H1 (cell line): ENCODE data around the gene RMND5A. TPM values are rescaled to one million over a fixed set of nuclear protein-coding genes. Genes with fewer than 3 reads are reported as not detected.

Source experiments
- CTCF ChIA-PET: fragments of 300-600 bp; sonication (Branson Sonifier 250); formaldehyde crosslinking; loops from one replicate; lab custom pipeline; 2021; ENCODE audit not compliant: partially characterized antibody; lab: Charles Lee
- POLR2A ChIA-PET: fragments of 300-600 bp; sonication (Branson Sonifier 250); formaldehyde crosslinking; loops from one replicate; lab custom pipeline; 2021; ENCODE audit warnings: inconsistent platforms; ENCODE audit not compliant: partially characterized antibody; lab: Charles Lee
- DNase-seq, 2 experiments: peaks; one replicate each; pipeline versions ENCODE4 v3.0.0 to v3.0.0-alpha.2; 2010 to 2022; ENCODE audit warnings: low spot score in 2 of 2, low read depth in 1 of 2, mixed read lengths in 1 of 2
- FAIRE-seq: peaks from 2 replicates; lab custom pipeline; 2011; peaks lifted over from hg19 to GRCh38; lab: Jason Lieb, UNC
- H2AFZ ChIP-seq: 2 replicates; pipeline ENCODE4 v1.8.1; 2012; ENCODE audit warnings: low read length, inconsistent platforms
- H2AK5ac ChIP-seq: 2 replicates; pipeline ENCODE4 v1.6.1; 2013; ENCODE audit warnings: low read depth, low read length
- H2BK120ac ChIP-seq: replicated peaks from 2 replicates; pipeline ENCODE3; 2013; ENCODE audit warnings: low read depth, low read length, inconsistent platforms
- H2BK12ac ChIP-seq: 2 replicates; pipeline ENCODE4 v1.6.1; 2013; ENCODE audit warnings: low read depth, low read length
- H2BK15ac ChIP-seq: 2 replicates; pipeline ENCODE4 v1.6.1; 2013; ENCODE audit warnings: low read length
- H2BK20ac ChIP-seq: 2 replicates; pipeline ENCODE4 v1.6.1; 2013; ENCODE audit warnings: low read length
- H2BK5ac ChIP-seq: 2 replicates; pipeline ENCODE4 v1.6.1; 2013; ENCODE audit warnings: low read depth, low read length
- H3K14ac ChIP-seq: 2 replicates; pipeline ENCODE4 v1.6.1; 2013; ENCODE audit warnings: inconsistent platforms; ENCODE audit not compliant: insufficient read length
- H3K18ac ChIP-seq: 2 replicates; pipeline ENCODE4 v1.6.1; 2013; ENCODE audit warnings: low read length; ENCODE audit errors: extremely low read depth
- H3K23ac ChIP-seq: 2 replicates; pipeline ENCODE4 v1.6.1; 2013; ENCODE audit warnings: inconsistent platforms; ENCODE audit not compliant: insufficient read length
- H3K23me2 ChIP-seq: 2 replicates; pipeline ENCODE4 v1.6.1; 2013; ENCODE audit warnings: low read depth, low read length
- H3K27ac ChIP-seq: 2 replicates; pipeline ENCODE4 v1.6.1; 2011; ENCODE audit warnings: low read depth, low read length, inconsistent platforms
- H3K27me3 ChIP-seq, 4 experiments: replicated peaks in 1 of 4; 1 replicate in 1 of 4; 2 replicates in 3 of 4; pipeline versions ENCODE4 v1.6.1 to v1.8.1; 2011 to 2013; ENCODE audit warnings: low read length in 3 of 4, mild to moderate bottlenecking in 3 of 4, inconsistent platforms in 2 of 4, mixed read lengths in 2 of 4, moderate library complexity in 1 of 4; ENCODE audit not compliant: control insufficient read depth in 3 of 4, insufficient read depth in 3 of 4; ENCODE audit errors: extremely low read depth in 1 of 4
- H3K36me3 ChIP-seq, 4 experiments: 2 replicates each; pipeline versions ENCODE4 v1.6.1 to v1.8.1; 2011 to 2013; ENCODE audit warnings: mild to moderate bottlenecking in 4 of 4, low read length in 3 of 4, moderate library complexity in 2 of 4, control low read depth in 1 of 4, inconsistent platforms in 1 of 4; ENCODE audit not compliant: insufficient read depth in 4 of 4, control insufficient read depth in 2 of 4
- H3K4ac ChIP-seq: replicated peaks from 2 replicates; pipeline ENCODE3; 2013; ENCODE audit warnings: low read length, low read depth, mixed read lengths, inconsistent platforms; ENCODE audit not compliant: insufficient read length
- H3K4me1 ChIP-seq, 4 experiments: replicated peaks in 1 of 4; 1 replicate in 1 of 4; 2 replicates in 3 of 4; pipeline versions ENCODE4 v1.6.1 to v1.8.1; 2011 to 2013; ENCODE audit warnings: low read length in 3 of 4, inconsistent platforms in 2 of 4, mixed read lengths in 1 of 4; ENCODE audit not compliant: insufficient read depth in 4 of 4, control insufficient read depth in 3 of 4
- H3K4me2 ChIP-seq, 2 experiments: 2 replicates each; pipeline versions ENCODE4 v1.6.1 to v1.8.1; 2011 to 2013; ENCODE audit warnings: low read depth in 2 of 2, low read length in 2 of 2, control low read depth in 1 of 2, inconsistent platforms in 1 of 2, mild to moderate bottlenecking in 1 of 2; ENCODE audit not compliant: insufficient read depth in 1 of 2
- H3K4me3 ChIP-seq, 4 experiments: fragments of 200-600, 300-600 bp in 1 of 4; sonication (generic), shearing (Covaris generic), sonication (Bioruptor Twin) in 1 of 4; 2 replicates each; pipeline versions ENCODE4 v1.5.1 to v1.8.1; 2011 to 2016; ENCODE audit warnings: low read length in 4 of 4, low read depth in 3 of 4, control low read depth in 2 of 4, inconsistent platforms in 2 of 4, mild to moderate bottlenecking in 2 of 4, mixed read lengths in 1 of 4, moderate library complexity in 1 of 4; ENCODE audit not compliant: insufficient read depth in 2 of 4; ENCODE audit errors: extremely low read depth in 1 of 4
- H3K56ac ChIP-seq: replicated peaks from 2 replicates; pipeline ENCODE3; 2013; ENCODE audit warnings: low read depth, mild to moderate bottlenecking, mixed read lengths, low read length, inconsistent platforms; ENCODE audit not compliant: insufficient read length
- H3K79me1 ChIP-seq: 2 replicates; pipeline ENCODE4 v1.6.1; 2013; ENCODE audit warnings: low read depth, low read length, control low read depth
- H3K79me2 ChIP-seq, 2 experiments: 2 replicates each; pipeline versions ENCODE4 v1.6.1 to v1.8.1; 2012 to 2013; ENCODE audit warnings: low read length in 2 of 2, mild to moderate bottlenecking in 2 of 2, inconsistent platforms in 1 of 2; ENCODE audit not compliant: insufficient read depth in 2 of 2, control insufficient read depth in 1 of 2
- H3K9ac ChIP-seq, 4 experiments: replicated peaks in 1 of 4; 1 replicate in 1 of 4; 2 replicates in 3 of 4; pipeline versions ENCODE4 v1.6.1 to v1.8.1; 2011 to 2013; ENCODE audit warnings: low read depth in 3 of 4, low read length in 3 of 4, control low read depth in 2 of 4, mild to moderate bottlenecking in 2 of 4, moderate library complexity in 2 of 4, inconsistent platforms in 1 of 4; ENCODE audit errors: extremely low read depth in 1 of 4
- H3K9me3 ChIP-seq, 2 experiments: 2 replicates each; pipeline versions ENCODE4 v1.6.1 to v1.8.1; 2012 to 2013; ENCODE audit warnings: mild to moderate bottlenecking in 2 of 2, moderate library complexity in 2 of 2, control low read depth in 1 of 2, inconsistent platforms in 1 of 2, low read depth in 1 of 2, low read length in 1 of 2, mixed read lengths in 1 of 2; ENCODE audit not compliant: insufficient read depth in 2 of 2
- H4K20me1 ChIP-seq, 2 experiments: replicated peaks in 1 of 2; 2 replicates each; pipeline versions ENCODE3 to v1.8.1; 2011 to 2013; ENCODE audit warnings: inconsistent platforms in 2 of 2, low read length in 2 of 2, mild to moderate bottlenecking in 1 of 2; ENCODE audit not compliant: insufficient read depth in 2 of 2, control insufficient read depth in 1 of 2
- H4K5ac ChIP-seq: 2 replicates; pipeline ENCODE4 v1.6.1; 2013; ENCODE audit warnings: low read length, low read depth, mixed read lengths, inconsistent platforms; ENCODE audit not compliant: insufficient read length
- H4K8ac ChIP-seq: 2 replicates; pipeline ENCODE4 v1.8.0; 2013; ENCODE audit warnings: mild to moderate bottlenecking, moderate library complexity, low read length, inconsistent platforms; ENCODE audit not compliant: insufficient read depth; ENCODE audit errors: extremely low read depth
- H4K91ac ChIP-seq: replicated peaks from 2 replicates; pipeline ENCODE3; 2013; ENCODE audit warnings: low read length, mixed read lengths, inconsistent platforms; ENCODE audit not compliant: insufficient read length
- BACH1 ChIP-seq: IDR thresholded peaks from 2 replicates; pipeline ENCODE4 v1.6.1; 2012; ENCODE audit warnings: low read length, improper control_type of control experiment
- CBX5 ChIP-seq: fragments of 300-800, 300-1000 bp; sonication (generic); IDR thresholded peaks from 2 replicates; pipeline ENCODE4 v1.7.1; 2016; ENCODE audit warnings: antibody characterized with exemption, low read length, low read depth
- EGR1 ChIP-seq: IDR thresholded peaks from 2 replicates; pipeline ENCODE4 v1.6.1; 2011; ENCODE audit warnings: low read depth, low read length, borderline replicate concordance
- EP300 ChIP-seq, 2 experiments: IDR thresholded peaks; 1 replicate in 1 of 2; 2 replicates in 1 of 2; pipeline ENCODE4 v1.6.1; 2011 to 2012; ENCODE audit warnings: low read depth in 2 of 2, low read length in 2 of 2, mild to moderate bottlenecking in 2 of 2, borderline replicate concordance in 1 of 2, inconsistent platforms in 1 of 2, moderate library complexity in 1 of 2
- NANOG ChIP-seq: IDR thresholded peaks from 2 replicates; pipeline ENCODE4 v1.6.1; 2011; ENCODE audit warnings: low read length, low read depth, mild to moderate bottlenecking, inconsistent platforms; ENCODE audit not compliant: insufficient read depth, poor library complexity, severe bottlenecking
- RNF2 ChIP-seq: fragments of 200-900, 300-1000 bp; sonication (generic); IDR thresholded peaks from 2 replicates; pipeline ENCODE4 v1.7.1; 2016; ENCODE audit warnings: borderline replicate concordance, low read depth, mild to moderate bottlenecking, antibody characterized with exemption, low read length; ENCODE audit not compliant: poor library complexity, severe bottlenecking; ENCODE audit errors: missing control alignments
- SP4 ChIP-seq: IDR thresholded peaks from 2 replicates; pipeline ENCODE4 v1.6.1; 2012; ENCODE audit warnings: low read length, inconsistent platforms
- TAF7 ChIP-seq: optimal IDR thresholded peaks from 2 replicates; pipeline ENCODE3; 2011; ENCODE audit warnings: low read depth, mild to moderate bottlenecking, inconsistent platforms, low read length, moderate library complexity, borderline replicate concordance
- TBP ChIP-seq: IDR thresholded peaks from 2 replicates; pipeline ENCODE4 v1.6.1; 2011; ENCODE audit warnings: low read depth, low read length, improper control_type of control experiment
- TEAD4 ChIP-seq: IDR thresholded peaks from 2 replicates; pipeline ENCODE4 v1.6.1; 2012; ENCODE audit warnings: low read depth, low read length, inconsistent platforms, mixed read lengths
- USF2 ChIP-seq: IDR thresholded peaks from 2 replicates; pipeline ENCODE4 v1.6.1; 2011; ENCODE audit warnings: low read length, improper control_type of control experiment
- WGBS, 2 experiments: shearing (Covaris generic) in 1 of 2; methylation state at CpG; one replicate each; pipeline versions ENCODE4 v1.1.6 to v1.1.7; 2013 to 2015; ENCODE audit warnings: low lambda C conversion rate in 2 of 2, mixed read lengths in 2 of 2, inconsistent platforms in 1 of 2, low coverage in 1 of 2, missing lambda C conversion rate in 1 of 2; ENCODE audit not compliant: insufficient replicate concordance in 2 of 2, insufficient coverage in 1 of 2, insufficient read length in 1 of 2; ENCODE audit errors: extremely low coverage in 1 of 2, missing lambda C conversion rate in 1 of 2; 5-methylcytosine and 5-hydroxymethylcytosine counted together
- polyA plus RNA-seq, 7 experiments: library from polyadenylated mRNA; depleted of rRNA in 3 of 7; stranded (reverse) in 5 of 7; unstranded in 2 of 7; fragments of >200 nt in 5 of 7; fragments of 200-250 nt in 2 of 7; gene quantifications; 1 replicate in 5 of 7; 2 replicates in 1 of 7; 4 replicates in 1 of 7; pipeline versions ENCODE4 v1.2.1 to v1.2.3, GENCODE V29; 2011 to 2013; ENCODE audit warnings: missing spikeins in 2 of 7, mixed read lengths in 2 of 7
- total RNA-seq: library from RNA; stranded (reverse); fragmentation: NEBNext Ultra II Directional; extraction: Animal tissue kit (Norgen Biotek cat#: 25700); gene quantifications from 2 replicates; pipeline ENCODE4 v1.2.1, GENCODE V29; 2021

The RMND5A gene
- total and polyA plus RNA-seq, 2 of the 8 experiments (the other 6 are each of a cell fraction or from before 2014, with no cell fraction given), result 21.0 to 66.2 TPM

GRCh38 chr2:86794861-86795260 is 74.8 kb downstream of the RMND5A start:
- Histone ChIP-seq H2AFZ (no peak overlapping the region), H3K79me2 (no peaks in the 10 kb centered on the region), H3K27me3 (peaks cover 18 to 25% (median 25%) of the 10 kb centered on the region in 4 experiments), H3K23me2 (peaks cover 10% of the 10 kb centered on the region), H4K20me1 (peaks cover 0 to 6% of the 10 kb centered on the region in 2 experiments), H3K79me1 (no peaks in the 10 kb centered on the region), H3K36me3 (peaks cover 0 to 4% (median under 1%) of the 10 kb centered on the region in 4 experiments; a peak in 1 of 8 replicates), H3K14ac (no peak overlapping the region), H4K5ac (no peak overlapping the region), H3K56ac (no peak overlapping the region), H3K4me3 (no peak overlapping the region), H2BK15ac (no peak overlapping the region), H3K4me1 (peaks cover 0 to 4% (median 2%) of the 10 kb centered on the region in 4 experiments; a peak in 5 of 7 replicates), H3K9ac (no peak overlapping the region), H3K4ac (no peak overlapping the region), H2AK5ac (no peak overlapping the region), H4K91ac (no peak overlapping the region), H3K27ac (no peak overlapping the region), H3K18ac (no peak overlapping the region), H3K4me2 (no peak overlapping the region), H2BK5ac (no peak overlapping the region), H3K9me3 (peaks cover 5 to 7% of the 10 kb centered on the region in 2 experiments; a peak in 3 of 4 replicates), H2BK20ac (no peak overlapping the region), H2BK120ac (no peak overlapping the region), H2BK12ac (no peak overlapping the region), H4K8ac (no peak overlapping the region), H3K23ac (no peak overlapping the region)
- DNase-seq (no peak), FAIRE-seq (no peak)
- ChIA-PET CTCF (interaction anchor here (1.4 kb wide), 1 partner anchor 10 kb away, joined by 4 read pairs; no protein-coding TSS in a partner anchor), POLR2A (no interaction called here)
- WGBS, 2 experiments, result 91% methylated on average over 2 of the region's 2 CpGs; no CpG with 5 or more reads in 1 of the 2 experiments
- TF ChIP-seq CBX5 (no peak), USF2 (no peak), EP300 (IDR thresholded peaks at IDR 0.05; ENCODE audit: borderline replicate concordance in 1 of 2, low read depth in 2 of 2, low read length in 2 of 2) (no peak), RNF2 (no peak), TAF7 (no peak), NANOG (no peak), TBP (no peak), SP4 (no peak), BACH1 (no peak), TEAD4 (no peak), EGR1 (no peak)
